H7 (cell line): ENCODE measurements around the gene P3H3. TPM values are rescaled to one million over a fixed set of nuclear protein-coding genes. Genes with fewer than 3 reads are reported as not detected.
A peak's percentile ranks its signal among the peaks of the same experiment; 100 is the strongest.

Experiments used
- DNase-seq: peaks from one replicate; pipeline ENCODE4 v3.0.0; 2012
- H3K27me3 ChIP-seq: 2 replicates; pipeline ENCODE4 v1.6.0; 2011; ENCODE audit warnings: mild to moderate bottlenecking, low read length; ENCODE audit not compliant: control insufficient read depth, insufficient read depth
- H3K36me3 ChIP-seq: replicated peaks from 2 replicates; pipeline ENCODE4 v1.5.1; 2011; ENCODE audit warnings: low read length; ENCODE audit not compliant: control insufficient read depth, insufficient read depth
- H3K4me3 ChIP-seq: 2 replicates; pipeline ENCODE4 v1.5.1; 2011; ENCODE audit warnings: low read depth, mild to moderate bottlenecking, control low read depth, low read length, moderate library complexity; ENCODE audit not compliant: insufficient read depth
- total RNA-seq: library from RNA; depleted of rRNA; stranded (reverse); fragments of >200 nt; shearing (Covaris generic); gene quantifications from 2 replicates; pipeline ENCODE4 v1.2.3, GENCODE V29; 2014

P3H3 gene
- total RNA-seq, 1 experiment from 2014 or later = 38.0 TPM

DNA sequence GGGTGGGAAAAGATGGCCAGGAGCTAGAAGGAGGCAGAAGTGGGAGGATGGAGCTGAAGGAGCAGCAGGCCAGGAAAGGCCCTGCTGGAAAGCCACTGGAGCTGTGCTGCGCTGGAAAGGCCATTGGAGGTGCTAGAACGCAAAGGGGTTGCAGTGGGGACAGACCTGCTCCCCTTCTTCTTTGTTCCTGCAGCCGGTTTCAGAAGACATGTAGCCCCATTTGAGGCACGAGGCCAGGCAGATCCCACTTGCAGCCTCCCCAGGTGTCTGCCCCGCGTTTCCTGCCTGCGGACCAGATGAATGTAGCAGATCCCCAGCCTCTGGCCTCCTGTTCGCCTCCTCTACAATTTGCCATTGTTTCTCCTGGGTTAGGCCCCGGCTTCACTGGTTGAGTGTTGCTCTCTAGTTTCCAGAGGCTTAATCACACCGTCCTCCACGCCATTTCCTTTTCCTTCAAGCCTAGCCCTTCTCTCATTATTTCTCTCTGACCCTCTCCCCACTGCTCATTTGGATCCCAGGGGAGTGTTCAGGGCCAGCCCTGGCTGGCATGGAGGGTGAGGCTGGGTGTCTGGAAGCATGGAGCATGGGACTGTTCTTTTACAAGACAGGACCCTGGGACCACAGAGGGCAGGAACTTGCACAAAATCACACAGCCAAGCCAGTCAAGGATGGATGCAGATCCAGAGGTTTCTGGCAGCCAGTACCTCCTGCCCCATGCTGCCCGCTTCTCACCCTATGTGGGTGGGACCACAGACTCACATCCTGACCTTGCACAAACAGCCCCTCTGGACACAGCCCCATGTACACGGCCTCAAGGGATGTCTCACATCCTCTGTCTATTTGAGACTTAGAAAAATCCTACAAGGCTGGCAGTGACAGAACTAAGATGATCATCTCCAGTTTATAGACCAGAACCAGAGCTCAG is 8.8 kb upstream of the P3H3 start:
- Histone ChIP-seq H3K4me3 (no peak overlapping the region), H3K27me3 (peaks cover 44% of the 10 kb centered on the region), H3K36me3 (no peaks in the 10 kb centered on the region)
- DNase-seq = peak; percentile 52

DNA sequence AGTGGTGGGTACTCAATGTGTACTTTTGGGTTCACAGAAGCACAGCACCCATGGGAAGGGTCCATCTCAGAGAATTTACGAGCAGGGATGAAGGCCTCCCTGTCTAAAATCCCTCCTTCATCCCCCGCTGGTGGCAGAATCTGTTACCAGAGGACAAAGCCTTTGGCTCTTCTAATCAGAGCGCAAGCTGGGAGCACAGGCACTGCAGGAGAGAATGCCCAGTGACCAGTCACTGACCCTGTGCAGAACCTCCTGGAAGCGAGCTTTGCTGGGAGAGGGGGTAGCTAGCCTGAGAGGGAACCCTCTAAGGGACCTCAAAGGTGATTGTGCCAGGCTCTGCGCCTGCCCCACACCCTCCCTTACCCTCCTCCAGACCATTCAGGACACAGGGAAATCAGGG is 8.0 kb upstream of the P3H3 start:
- Histone ChIP-seq H3K4me3 (no peak overlapping the region), H3K36me3 (no peaks in the 10 kb centered on the region), H3K27me3 (peaks cover 48% of the 10 kb centered on the region)
- peak; percentile 31 for DNase-seq

DNA sequence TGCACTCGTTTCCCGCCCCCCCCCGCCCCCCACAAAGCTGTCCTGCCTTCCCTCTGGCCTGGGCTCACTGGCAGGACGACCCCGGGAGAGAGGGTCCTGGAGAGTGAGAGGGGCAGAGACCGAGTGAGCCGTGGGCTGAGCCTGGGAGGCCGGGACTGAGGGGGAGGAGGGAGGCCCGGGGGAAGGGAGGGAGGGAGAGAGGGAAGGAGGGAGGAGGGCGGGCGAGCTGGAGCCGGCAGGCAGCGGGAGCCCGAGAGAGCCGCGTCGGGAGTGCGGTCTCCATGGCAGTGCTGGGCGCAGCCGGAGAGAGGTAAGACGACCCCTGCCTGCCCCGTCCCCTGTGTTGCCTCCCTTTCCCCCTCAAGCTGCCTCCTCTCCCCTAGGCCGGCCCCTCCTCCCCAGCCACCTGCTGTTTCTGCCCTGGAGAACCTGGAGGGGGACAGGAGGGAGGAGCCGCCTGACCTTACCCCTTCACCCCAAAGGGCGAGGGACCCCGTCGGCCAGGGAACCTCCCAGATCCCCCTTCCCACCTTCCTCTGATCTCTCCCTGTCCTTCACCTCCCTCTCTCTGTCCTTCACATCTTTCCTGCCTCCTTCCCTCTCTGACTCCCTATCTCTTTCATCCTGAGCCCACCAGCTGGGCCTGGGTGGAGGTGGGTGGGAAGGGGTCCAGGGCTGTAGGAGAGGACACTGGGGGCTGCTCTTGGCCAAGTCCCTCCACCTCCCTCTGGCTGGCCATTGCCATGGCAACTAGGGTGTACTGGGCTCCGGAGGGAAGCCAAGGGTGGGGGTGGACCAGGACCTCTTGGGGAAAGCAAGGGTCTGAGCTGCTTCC is 6.4 kb upstream of the P3H3 start, which contains the start of gene GPR162:
Gene GPR162 (plus strand): TSS at position 231 of the 835 bp plus-strand sequence. CDS start 2,078 bp downstream, outside the sequence.
- DNase-seq = peak; percentile 95
- H3K36me3 ChIP-seq = no peaks in the 10 kb centered on the region
- H3K4me3 ChIP-seq = peak within 1 kb of the TSS; percentile 69

DNA sequence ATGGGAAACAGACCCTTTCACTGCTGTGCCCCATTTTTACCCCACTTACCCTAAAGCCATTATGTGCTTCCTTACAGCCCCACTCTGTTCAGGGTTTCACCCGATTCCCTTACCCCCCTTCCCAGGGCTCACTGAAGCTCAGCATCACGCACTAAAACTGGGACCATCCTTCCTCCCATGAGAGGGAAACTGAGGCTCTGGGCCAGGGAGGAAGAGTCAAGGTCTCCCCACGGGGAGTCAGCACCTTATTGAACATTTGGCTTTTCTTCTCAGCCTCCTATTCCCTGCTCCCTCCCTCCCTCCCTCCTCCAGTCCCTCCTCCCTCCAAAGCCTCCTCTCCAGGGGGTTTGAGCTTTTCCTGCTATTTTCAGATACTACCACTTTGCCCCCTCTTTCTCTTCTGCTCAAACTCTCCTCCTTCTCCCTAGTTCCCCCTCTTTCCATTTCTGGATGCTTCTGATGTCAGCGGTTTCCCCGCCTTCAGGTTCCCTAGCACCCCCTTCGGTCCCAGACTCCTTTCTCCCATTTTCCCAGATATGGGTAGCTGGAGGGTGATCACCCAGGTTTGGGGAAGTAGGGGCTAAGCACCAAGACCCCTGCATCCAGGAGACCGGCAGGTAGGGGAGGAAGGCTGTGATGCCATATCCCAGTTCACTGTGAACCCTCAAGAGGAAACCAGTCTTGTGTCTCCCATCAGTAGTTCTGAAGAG is 5.6 kb upstream of the P3H3 start:
- Histone ChIP-seq H3K36me3 (no peaks in the 10 kb centered on the region), H3K27me3 (peaks cover 66% of the 10 kb centered on the region), H3K4me3 (peak overlapping the region; percentile 69)
- peak; percentile 40 for DNase-seq

More for the DNA sequence above, 6.4 kb upstream of the P3H3 start, which contains the start of gene GPR162:
- peaks cover 62% of the 10 kb centered on the region for H3K27me3 ChIP-seq

DNA sequence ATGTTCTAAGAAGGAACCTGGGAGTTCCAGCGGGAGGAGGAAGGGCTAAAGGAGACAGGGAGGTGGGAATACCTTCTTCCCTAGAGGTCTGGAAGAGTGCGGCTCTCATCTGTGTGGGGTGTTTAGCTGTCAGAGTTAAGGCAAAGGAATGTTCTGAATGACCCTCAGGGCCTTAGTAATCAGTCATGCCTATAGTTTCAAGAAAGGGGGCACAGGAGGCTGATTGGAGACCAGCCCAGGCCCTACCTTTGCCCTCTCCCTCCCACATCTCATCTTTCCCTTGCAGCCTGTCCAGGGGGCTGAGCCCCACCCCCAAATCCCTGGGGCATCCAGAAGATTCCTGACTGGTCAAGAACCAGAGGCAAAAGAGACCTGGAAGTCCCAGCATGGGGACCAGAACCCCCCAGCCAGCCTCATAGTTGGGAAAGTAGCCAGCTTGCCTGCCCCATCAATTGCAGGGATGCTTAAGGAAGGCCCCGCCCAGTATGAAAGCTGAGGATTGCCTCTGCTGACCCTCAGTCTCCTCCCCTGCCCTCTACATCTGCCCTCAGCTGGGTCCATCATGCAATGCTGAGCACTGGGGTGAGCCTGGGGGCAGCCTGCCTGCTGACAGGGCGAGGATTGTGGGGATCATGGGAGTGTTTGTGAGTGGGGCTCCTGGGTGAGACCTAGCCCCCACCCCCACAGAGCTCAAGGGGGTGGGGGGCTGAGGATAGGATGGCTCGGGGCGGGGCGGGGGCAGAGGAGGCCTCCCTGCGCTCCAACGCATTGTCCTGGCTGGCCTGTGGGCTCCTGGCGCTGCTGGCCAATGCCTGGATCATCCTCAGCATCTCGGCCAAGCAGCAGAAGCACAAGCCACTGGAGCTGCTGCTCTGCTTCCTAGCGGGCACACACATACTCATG is 4.8 kb upstream of the P3H3 start:
- Histone ChIP-seq H3K36me3 (no peaks in the 10 kb centered on the region), H3K4me3 (no peak overlapping the region), H3K27me3 (peaks cover 66% of the 10 kb centered on the region)
- DNase-seq = peak; percentile 53

DNA sequence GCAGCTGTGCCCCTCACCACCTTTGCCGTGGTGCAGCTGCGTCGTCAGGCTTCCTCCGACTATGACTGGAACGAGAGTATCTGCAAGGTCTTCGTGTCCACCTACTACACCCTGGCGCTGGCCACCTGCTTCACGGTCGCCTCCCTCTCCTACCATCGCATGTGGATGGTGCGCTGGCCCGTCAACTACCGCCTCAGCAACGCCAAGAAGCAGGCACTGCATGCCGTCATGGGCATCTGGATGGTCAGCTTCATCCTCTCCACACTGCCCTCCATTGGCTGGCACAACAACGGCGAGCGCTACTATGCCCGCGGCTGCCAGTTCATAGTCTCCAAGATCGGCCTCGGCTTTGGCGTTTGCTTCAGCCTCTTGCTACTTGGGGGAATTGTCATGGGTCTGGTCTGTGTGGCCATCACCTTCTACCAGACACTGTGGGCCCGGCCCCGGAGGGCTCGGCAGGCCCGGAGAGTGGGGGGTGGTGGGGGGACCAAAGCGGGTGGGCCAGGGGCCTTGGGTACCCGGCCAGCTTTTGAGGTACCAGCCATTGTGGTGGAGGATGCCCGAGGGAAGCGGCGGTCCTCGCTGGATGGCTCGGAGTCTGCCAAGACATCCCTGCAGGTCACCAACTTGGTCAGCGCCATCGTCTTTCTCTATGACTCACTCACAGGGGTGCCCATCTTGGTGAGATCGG is 4.0 kb upstream of the P3H3 start:
- H3K36me3 ChIP-seq = no peaks in the 10 kb centered on the region
- peak; percentile 45 for DNase-seq
- no peak overlapping the region for H3K4me3 ChIP-seq
- peaks cover 66% of the 10 kb centered on the region for H3K27me3 ChIP-seq

DNA sequence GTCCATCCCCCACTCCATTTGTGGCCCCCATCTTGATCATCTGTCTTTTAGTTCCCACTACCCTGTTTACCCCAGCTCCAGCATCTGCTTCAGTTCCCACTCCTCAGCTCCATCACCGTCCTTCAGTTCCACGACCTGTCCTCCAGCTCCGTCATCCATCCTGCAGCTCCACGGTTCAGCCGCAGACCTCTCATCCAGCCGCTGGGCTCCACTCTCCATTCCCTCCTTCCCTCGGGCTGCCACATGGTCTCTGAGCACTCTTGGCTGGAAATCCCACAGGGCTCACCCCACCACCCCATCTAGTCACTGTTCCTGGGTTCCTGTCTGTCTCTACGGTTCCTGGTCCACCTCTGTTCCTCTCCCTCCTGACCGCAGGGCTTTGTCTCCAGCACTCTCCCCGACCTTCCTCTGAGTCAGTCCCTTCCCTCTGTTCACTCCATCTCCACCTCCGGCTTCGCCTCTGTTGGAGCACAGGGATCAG is 3.3 kb upstream of the P3H3 start:
- peak overlapping the region; percentile 57 for H3K4me3 ChIP-seq
- peak; percentile 67 for DNase-seq
- H3K27me3 ChIP-seq = peaks cover 62% of the 10 kb centered on the region
- H3K36me3 ChIP-seq = no peaks in the 10 kb centered on the region

DNA sequence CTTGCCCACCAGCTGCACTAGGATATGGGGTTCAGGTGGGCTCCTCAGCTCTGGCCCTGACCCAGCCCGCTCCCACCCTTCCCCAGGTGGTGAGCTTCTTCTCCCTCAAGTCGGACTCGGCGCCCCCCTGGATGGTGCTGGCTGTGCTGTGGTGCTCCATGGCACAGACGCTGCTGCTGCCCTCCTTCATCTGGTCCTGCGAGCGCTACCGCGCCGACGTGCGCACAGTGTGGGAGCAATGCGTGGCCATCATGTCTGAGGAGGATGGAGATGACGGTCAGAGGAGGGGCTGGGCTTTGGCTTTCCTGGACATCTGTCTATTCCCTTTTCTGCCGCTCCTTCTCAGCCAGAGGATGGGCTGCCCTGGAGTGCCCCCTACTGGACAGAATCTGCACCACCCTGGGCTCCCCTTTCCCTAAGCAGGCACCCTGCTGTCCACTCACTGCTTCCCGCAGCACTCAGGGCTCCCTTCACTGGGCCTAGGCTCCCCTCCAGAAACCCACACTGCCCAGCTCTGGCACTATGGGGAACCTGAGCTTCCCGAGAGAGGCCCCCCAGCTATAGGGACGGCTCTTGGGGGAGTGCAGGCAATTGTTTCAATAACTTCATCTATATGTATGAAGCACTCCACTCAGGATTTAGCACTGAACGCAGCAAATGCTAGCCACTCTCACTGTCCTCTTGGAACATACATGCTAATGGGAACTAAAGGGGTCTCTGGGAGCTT is 2.6 kb upstream of the P3H3 start:
- H3K4me3 ChIP-seq = peak overlapping the region; percentile 57
- peak; percentile 96 for DNase-seq

DNA sequence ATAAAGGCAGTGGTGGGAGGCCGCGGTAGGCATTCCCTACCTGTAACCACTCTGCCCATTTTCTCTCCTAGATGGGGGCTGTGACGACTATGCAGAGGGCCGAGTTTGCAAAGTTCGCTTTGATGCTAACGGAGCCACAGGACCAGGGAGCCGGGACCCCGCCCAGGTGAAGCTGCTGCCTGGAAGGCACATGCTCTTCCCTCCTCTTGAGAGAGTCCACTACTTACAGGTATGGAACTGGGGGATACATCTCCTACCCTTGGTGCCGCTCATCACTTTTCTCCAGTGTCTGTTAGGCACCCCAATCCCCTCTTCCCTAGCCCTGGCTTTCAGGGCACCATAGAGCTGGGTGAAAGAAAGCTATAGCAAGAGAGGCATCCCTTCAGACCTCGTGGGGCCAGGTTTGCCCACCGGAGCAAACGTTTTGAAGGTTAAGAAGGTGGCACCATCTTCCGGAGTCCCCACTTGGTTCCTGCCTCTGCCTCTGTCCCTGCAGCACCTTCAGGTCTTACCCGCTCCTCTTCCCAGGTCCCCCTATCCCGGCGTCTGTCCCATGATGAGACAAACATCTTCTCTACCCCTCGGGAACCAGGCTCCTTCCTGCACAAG is 2.0 kb upstream of the P3H3 start:
- Histone ChIP-seq H3K4me3 (no peak overlapping the region), H3K36me3 (peaks cover 6% of the 10 kb centered on the region; the same call in 1 of the 2 replicates), H3K27me3 (peaks cover 53% of the 10 kb centered on the region)
- peak; percentile 53 for DNase-seq

More for the DNA sequence above, 2.6 kb upstream of the P3H3 start:
- H3K27me3 ChIP-seq = peaks cover 55% of the 10 kb centered on the region
- peaks cover 1% of the 10 kb centered on the region; the same call in 1 of the 2 replicates for H3K36me3 ChIP-seq

DNA sequence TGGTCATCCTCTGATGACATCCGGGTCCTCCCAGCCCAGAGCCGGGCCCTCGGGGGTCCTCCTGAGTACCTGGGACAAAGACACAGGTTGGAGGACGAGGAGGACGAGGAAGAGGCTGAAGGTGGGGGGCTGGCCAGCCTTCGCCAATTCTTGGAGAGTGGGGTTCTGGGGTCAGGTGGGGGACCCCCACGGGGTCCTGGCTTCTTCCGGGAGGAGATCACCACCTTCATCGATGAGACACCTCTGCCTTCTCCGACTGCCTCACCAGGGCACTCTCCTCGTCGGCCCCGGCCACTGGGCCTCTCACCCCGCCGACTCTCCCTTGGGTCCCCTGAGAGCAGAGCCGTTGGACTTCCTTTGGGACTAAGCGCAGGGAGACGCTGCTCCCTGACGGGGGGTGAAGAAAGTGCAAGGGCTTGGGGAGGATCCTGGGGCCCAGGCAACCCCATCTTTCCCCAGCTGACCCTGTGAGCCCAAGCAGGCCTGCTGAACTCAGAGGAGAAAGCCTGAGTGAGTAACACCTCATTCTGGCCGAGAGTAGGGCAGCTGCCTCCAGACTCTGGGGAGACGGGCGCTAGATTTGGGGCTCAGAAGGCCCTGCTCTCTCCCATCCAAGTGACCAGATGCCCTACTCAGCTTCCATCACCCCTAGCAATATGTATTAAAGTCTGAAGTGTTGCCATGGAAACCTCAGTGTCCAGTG is 1.3 kb upstream of the P3H3 start:
- DNase-seq = peak; percentile 63
- Histone ChIP-seq H3K27me3 (peaks cover 52% of the 10 kb centered on the region), H3K36me3 (peaks cover 13% of the 10 kb centered on the region), H3K4me3 (no peak overlapping the region)

DNA sequence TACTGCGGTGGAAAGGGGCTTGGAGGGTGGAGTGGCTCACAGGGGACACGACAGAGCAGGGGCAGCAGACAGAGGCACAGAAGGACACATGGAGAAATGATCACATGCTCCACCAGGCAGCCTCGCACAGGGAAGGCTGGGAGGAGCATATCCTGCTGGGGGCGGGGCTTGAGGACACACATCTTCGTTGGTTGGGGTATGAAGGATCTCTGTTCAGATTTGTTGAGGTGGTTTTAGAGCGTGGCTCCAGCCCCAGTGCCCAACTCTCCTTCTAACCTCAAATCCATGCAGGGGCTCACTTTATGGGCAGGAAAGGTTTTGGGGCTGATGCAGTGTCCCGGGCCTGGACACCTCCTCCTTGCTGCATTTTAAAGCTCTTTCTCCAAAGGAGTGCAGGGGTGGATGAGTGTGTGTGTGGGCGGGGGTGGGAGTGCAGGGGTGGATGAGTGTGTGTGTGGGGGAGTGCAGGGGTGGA is 733 bp upstream of the P3H3 start:
- peak; percentile 94 for DNase-seq
- Histone ChIP-seq H3K27me3 (peaks cover 46% of the 10 kb centered on the region), H3K36me3 (peaks cover 16% of the 10 kb centered on the region), H3K4me3 (peak overlapping the region; percentile 28)
